WI38 (cell line): ENCODE measurements around the gene PLPPR1.

ENCODE experiments used
- H3K4me3 ChIP-seq: 2 replicates; pipeline ENCODE4 v1.5.1; 2011; ENCODE audit warnings: low read depth, mild to moderate bottlenecking, control low read depth, low read length
- CTCF ChIP-seq: IDR thresholded peaks from 2 replicates; pipeline ENCODE4 v1.5.1; 2012; ENCODE audit warnings: low read depth, mild to moderate bottlenecking, control low read depth, low read length

The PLPPR1 gene

GRCh38 chr9:101092922-101093321 lies 64.4 kb downstream of the PLPPR1 start:
- no peak overlapping the region for H3K4me3 ChIP-seq
- TF ChIP-seq CTCF: no peak

- no peak for TF ChIP-seq CTCF
- H3K4me3 ChIP-seq: no peak overlapping the region
These were observed 65.1 kb downstream of the PLPPR1 start for GRCh38 chr9:101093620-101094019.

GRCh38 chr9:101094686-101095085 lies 66.2 kb downstream of the PLPPR1 start:
- TF ChIP-seq CTCF: no peak

GRCh38 chr9:101097210-101097609 lies 68.7 kb downstream of the PLPPR1 start:
- no peak overlapping the region for H3K4me3 ChIP-seq
- TF ChIP-seq CTCF: no peak

More at GRCh38 chr9:101094686-101095085, 66.2 kb downstream of the PLPPR1 start:
- no peak overlapping the region for H3K4me3 ChIP-seq

- H3K4me3 ChIP-seq: no peak overlapping the region
These were observed 69.9 kb downstream of the PLPPR1 start for GRCh38 chr9:101098392-101098791.

GRCh38 chr9:101114317-101114716 lies 85.8 kb downstream of the PLPPR1 start:
- TF ChIP-seq CTCF: no peak
- H3K4me3 ChIP-seq: no peak overlapping the region

More at GRCh38 chr9:101098392-101098791, 69.9 kb downstream of the PLPPR1 start:
- no peak for TF ChIP-seq CTCF

- no peak for TF ChIP-seq CTCF
- no peak overlapping the region for H3K4me3 ChIP-seq
These were observed 86.6 kb downstream of the PLPPR1 start for GRCh38 chr9:101115102-101115501.
